Neural progenitor cell (in vitro differentiated cells): ENCODE data around the gene CTNNA3.

ENCODE experiments used
- EZH2 ChIP-seq: fragments of 200-600 bp; sonication (generic); IDR thresholded peaks from 2 replicates; pipeline ENCODE4 v1.6.1; 2017; ENCODE audit warnings: antibody characterized with exemption, mild to moderate bottlenecking, moderate library complexity
- EZH2phosphoT487 ChIP-seq: fragments of 200-600 bp; sonication (generic); IDR thresholded peaks from 2 replicates; pipeline ENCODE4 v1.6.1; 2017; ENCODE audit warnings: antibody characterized with exemption
- TF ChIP-seq, protein P1 (sequence below): fragments of 200-600 bp; sonication (generic); IDR thresholded peaks from 2 replicates; pipeline ENCODE4 v1.5.1; 2017; ENCODE audit warnings: antibody characterized with exemption, mild to moderate bottlenecking

DNA sequence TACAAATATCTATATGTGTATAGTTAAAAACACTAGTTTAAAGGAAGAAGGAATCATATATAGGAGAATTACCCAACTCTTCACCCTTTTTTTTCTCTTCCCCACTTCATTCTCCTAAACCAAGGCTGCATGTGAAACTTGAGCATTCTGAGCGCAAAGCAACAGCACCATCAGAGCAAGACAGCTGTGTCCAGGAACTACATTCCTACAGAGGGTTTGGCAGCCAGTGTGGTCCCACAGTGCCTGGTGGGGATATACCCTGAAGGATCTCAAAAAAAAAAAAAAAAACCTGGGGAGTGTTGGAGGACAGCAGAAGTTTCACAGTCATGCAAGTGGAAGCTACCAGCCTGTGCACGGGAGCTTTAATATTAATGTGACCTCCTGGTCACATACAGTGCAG, 310.4 kb downstream of the CTNNA3 start:
- TF ChIP-seq, protein P1, sequence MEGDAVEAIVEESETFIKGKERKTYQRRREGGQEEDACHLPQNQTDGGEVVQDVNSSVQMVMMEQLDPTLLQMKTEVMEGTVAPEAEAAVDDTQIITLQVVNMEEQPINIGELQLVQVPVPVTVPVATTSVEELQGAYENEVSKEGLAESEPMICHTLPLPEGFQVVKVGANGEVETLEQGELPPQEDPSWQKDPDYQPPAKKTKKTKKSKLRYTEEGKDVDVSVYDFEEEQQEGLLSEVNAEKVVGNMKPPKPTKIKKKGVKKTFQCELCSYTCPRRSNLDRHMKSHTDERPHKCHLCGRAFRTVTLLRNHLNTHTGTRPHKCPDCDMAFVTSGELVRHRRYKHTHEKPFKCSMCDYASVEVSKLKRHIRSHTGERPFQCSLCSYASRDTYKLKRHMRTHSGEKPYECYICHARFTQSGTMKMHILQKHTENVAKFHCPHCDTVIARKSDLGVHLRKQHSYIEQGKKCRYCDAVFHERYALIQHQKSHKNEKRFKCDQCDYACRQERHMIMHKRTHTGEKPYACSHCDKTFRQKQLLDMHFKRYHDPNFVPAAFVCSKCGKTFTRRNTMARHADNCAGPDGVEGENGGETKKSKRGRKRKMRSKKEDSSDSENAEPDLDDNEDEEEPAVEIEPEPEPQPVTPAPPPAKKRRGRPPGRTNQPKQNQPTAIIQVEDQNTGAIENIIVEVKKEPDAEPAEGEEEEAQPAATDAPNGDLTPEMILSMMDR, result no peak
- TF ChIP-seq EZH2, result no peak
- TF ChIP-seq EZH2phosphoT487, result no peak
